WTC11 (cell line): ENCODE data around the gene LANCL2. TPM values are rescaled to one million over a fixed set of nuclear protein-coding genes. Genes with fewer than 3 reads are reported as not detected.

Source experiments
- ATAC-seq: fragments of 200-7000 bp; cut with Tn5 transposase; 2 replicates; pipeline ENCODE4 v1.10.0; 2021; ENCODE audit warnings: mild to moderate bottlenecking, moderate library complexity
- CTCF ChIA-PET: fragments of 300-600 bp; sonication (Branson Sonifier 250); formaldehyde crosslinking; loops from one replicate; lab custom pipeline; 2021; ENCODE audit warnings: antibody characterized with exemption; lab: Charles Lee
- POLR2A ChIA-PET: fragments of 350-600 bp; sonication (Branson Sonifier 250); formaldehyde crosslinking; loops from one replicate; lab custom pipeline; 2021; ENCODE audit warnings: antibody characterized with exemption; lab: Charles Lee
- DNase-seq: peaks from one replicate; pipeline ENCODE4 v3.0.0; 2021; ENCODE audit warnings: low spot score
- H3K27ac Mint-ChIP-seq: 2 replicates; pipeline ENCODE4 v1.8.0; 2021; ENCODE audit warnings: mixed read lengths
- H3K27me3 Mint-ChIP-seq: 2 replicates; pipeline ENCODE4 v1.8.0; 2021; ENCODE audit warnings: low read depth, mild to moderate bottlenecking, moderate library complexity, mixed read lengths
- H3K36me3 Mint-ChIP-seq: 2 replicates; pipeline ENCODE4 v1.8.0; 2021; ENCODE audit warnings: mixed read lengths
- H3K4me1 Mint-ChIP-seq: 2 replicates; pipeline ENCODE4 v1.8.0; 2022; ENCODE audit warnings: mixed read lengths
- H3K4me3 Mint-ChIP-seq: 2 replicates; pipeline ENCODE4 v1.8.0; 2021; ENCODE audit warnings: mild to moderate bottlenecking, moderate library complexity, mixed read lengths
- H3K9me3 Mint-ChIP-seq: 2 replicates; pipeline ENCODE4 v1.8.0; 2021; ENCODE audit warnings: mixed read lengths
- CBFB ChIP-seq: sonication (generic); formaldehyde crosslinking; IDR thresholded peaks from 2 replicates; pipeline ENCODE4 v1.8.1; 2022; ENCODE audit warnings: mild to moderate bottlenecking, low read depth, missing genetic modification reagents
- E2F5 ChIP-seq: sonication (generic); formaldehyde crosslinking; IDR thresholded peaks from 2 replicates; pipeline ENCODE4 v1.8.1; 2022; ENCODE audit warnings: mild to moderate bottlenecking, moderate library complexity, missing genetic modification reagents
- GTF2I ChIP-seq: fragments of 250-450 bp; sonication (Bioruptor Pico); conservative IDR thresholded peaks from 2 replicates; pipeline ENCODE4 v1.4.0; 2021; ENCODE audit warnings: mild to moderate bottlenecking
- NFE2L1 ChIP-seq: sonication (generic); formaldehyde crosslinking; IDR thresholded peaks from 2 replicates; pipeline ENCODE4 v1.8.1; 2023; ENCODE audit warnings: missing genetic modification reagents
- SMAD3 ChIP-seq: sonication (generic); formaldehyde crosslinking; IDR thresholded peaks from 2 replicates; pipeline ENCODE4 v1.8.0; 2022; ENCODE audit warnings: missing genetic modification reagents, mild to moderate bottlenecking, borderline replicate concordance
- USF1 ChIP-seq: sonication (generic); formaldehyde crosslinking; IDR thresholded peaks from 2 replicates; pipeline ENCODE4 v1.8.0; 2022; ENCODE audit warnings: mild to moderate bottlenecking, missing genetic modification reagents
- ZNF219 ChIP-seq: sonication (generic); formaldehyde crosslinking; IDR thresholded peaks from 2 replicates; pipeline ENCODE4 v1.8.0; 2023; ENCODE audit warnings: missing genetic modification reagents, mild to moderate bottlenecking, borderline replicate concordance
- ZNF232 ChIP-seq: sonication (generic); formaldehyde crosslinking; IDR thresholded peaks from 2 replicates; pipeline ENCODE4 v1.8.0; 2022; ENCODE audit warnings: mild to moderate bottlenecking, missing genetic modification reagents
- ZNF396 ChIP-seq: fragments of 250-450 bp; sonication (Bioruptor Pico); IDR thresholded peaks from 2 replicates; pipeline ENCODE4 v1.8.0; 2021; ENCODE audit warnings: mild to moderate bottlenecking, moderate library complexity, borderline replicate concordance
- ZNF425 ChIP-seq: fragments of 250-450 bp; sonication (Bioruptor Pico); conservative IDR thresholded peaks from 2 replicates; pipeline ENCODE4 v1.9.0; 2021; ENCODE audit warnings: mild to moderate bottlenecking
- total RNA-seq: library from RNA; stranded (reverse); gene quantifications from 3 replicates; pipeline ENCODE4 v1.2.3, GENCODE V29; 2021
- TF ChIP-seq, protein P1 (sequence below): sonication (generic); formaldehyde crosslinking; IDR thresholded peaks from 2 replicates; pipeline ENCODE4 v1.8.1; 2022; ENCODE audit warnings: missing genetic modification reagents, borderline replicate concordance
- TF ChIP-seq, protein P2 (sequence below): fragments of 250-450 bp; sonication (Bioruptor Pico); IDR thresholded peaks from 2 replicates; pipeline ENCODE4 v1.9.0; 2021; ENCODE audit warnings: mild to moderate bottlenecking
- TF ChIP-seq, protein P3 (sequence below): sonication (generic); formaldehyde crosslinking; IDR thresholded peaks from 2 replicates; pipeline ENCODE4 v1.8.0; 2023; ENCODE audit warnings: mild to moderate bottlenecking, missing genetic modification reagents

LANCL2 gene
- total RNA-seq, 1 experiment from 2014 or later, result 13.2 TPM

DNA sequence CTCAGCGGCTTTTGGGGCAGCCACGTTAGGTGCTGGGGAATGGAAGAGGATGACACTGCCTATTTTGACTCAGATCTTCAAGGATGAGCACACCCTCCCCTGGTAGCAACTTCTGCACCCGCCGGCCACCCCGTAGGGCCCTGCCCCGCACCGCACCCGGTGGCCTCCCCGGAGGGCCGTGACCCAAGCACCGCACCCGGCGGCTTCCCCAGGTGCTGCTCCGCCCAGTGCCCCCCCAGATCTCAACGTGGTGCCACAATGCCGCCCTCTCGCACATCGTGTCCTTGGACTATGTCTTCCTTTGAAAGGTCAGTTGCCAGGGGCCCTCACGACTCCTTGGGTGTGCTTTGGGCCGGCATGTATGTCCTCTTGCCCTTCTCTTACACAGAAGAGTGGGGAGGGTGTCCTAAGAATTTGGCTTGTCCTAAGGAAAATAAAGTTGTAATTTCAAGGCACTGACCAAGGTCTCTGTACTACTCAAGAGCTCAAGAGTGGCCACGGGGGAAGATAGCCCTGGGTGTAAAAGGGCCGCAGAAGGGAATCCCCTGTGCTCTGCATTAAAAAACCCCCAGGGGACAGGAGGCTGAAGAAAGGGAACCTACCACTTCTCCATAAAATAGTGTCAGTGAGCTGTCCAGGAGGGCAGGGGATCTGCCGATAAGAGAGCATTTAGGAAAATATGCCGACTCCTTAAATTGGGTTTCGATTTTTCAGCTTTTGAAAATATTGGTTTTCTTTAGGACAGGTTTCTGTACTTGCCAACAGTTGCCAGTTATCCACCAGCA is 1.6 kb upstream of the LANCL2 start:
- Mint-ChIP-seq H3K4me3 (no peak overlapping the region; the same call in 1 of the 2 replicates), H3K9me3 (no peaks in the 10 kb centered on the region), H3K27me3 (no peaks in the 10 kb centered on the region; the same call in 1 of the 2 replicates), H3K36me3 (peaks cover 5% of the 10 kb centered on the region), H3K27ac (0 out of 2 replicates have a peak overlapping the region, but pooled peaks have one; percentile 97), H3K4me1 (peaks cover 31% of the 10 kb centered on the region)
- TF ChIP-seq, protein P1, sequence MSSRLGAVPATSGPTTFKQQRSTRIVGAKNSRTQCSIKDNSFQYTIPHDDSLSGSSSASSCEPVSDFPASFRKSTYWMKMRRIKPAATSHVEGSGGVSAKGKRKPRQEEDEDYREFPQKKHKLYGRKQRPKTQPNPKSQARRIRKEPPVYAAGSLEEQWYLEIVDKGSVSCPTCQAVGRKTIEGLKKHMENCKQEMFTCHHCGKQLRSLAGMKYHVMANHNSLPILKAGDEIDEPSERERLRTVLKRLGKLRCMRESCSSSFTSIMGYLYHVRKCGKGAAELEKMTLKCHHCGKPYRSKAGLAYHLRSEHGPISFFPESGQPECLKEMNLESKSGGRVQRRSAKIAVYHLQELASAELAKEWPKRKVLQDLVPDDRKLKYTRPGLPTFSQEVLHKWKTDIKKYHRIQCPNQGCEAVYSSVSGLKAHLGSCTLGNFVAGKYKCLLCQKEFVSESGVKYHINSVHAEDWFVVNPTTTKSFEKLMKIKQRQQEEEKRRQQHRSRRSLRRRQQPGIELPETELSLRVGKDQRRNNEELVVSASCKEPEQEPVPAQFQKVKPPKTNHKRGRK (CRISPR knock-in tag), result no peak
- no peak for TF ChIP-seq NFE2L1 (CRISPR knock-in tag)
- no peak for TF ChIP-seq ZNF425 (CRISPR knock-in tag)
- no peak for TF ChIP-seq CBFB (CRISPR knock-in tag)
- ChIA-PET CTCF (interaction anchor here (0.7 to 1.0 kb wide), 2 partner anchors 28 to 240 kb away, joined by 3 to 4 read pairs; no protein-coding TSS in a partner anchor), POLR2A (no interaction called here)
- no peak for DNase-seq
- ATAC-seq, result no peak

- ChIA-PET CTCF (interaction anchor here (0.6 to 1.5 kb wide), 9 partner anchors 9 to 110 kb away, joined by 3 to 6 read pairs (median 4); no protein-coding TSS in a partner anchor), POLR2A (interaction anchor here (0.9 to 1.5 kb wide), 4 partner anchors 9 to 66 kb away, joined by 3 to 4 read pairs (median 3); no protein-coding TSS in a partner anchor)
- Mint-ChIP-seq H3K9me3 (no peaks in the 10 kb centered on the region), H3K4me3 (peak overlapping the region; percentile 96), H3K27ac (peak overlapping the region; percentile 96), H3K27me3 (no peaks in the 10 kb centered on the region; the same call in 1 of the 2 replicates), H3K4me1 (peaks cover 31% of the 10 kb centered on the region), H3K36me3 (peaks cover 5% of the 10 kb centered on the region)
- peak; percentile 82 for ATAC-seq
- peak; percentile 89 for DNase-seq
- TF ChIP-seq SMAD3 (CRISPR knock-in tag), result 0 out of 2 replicates have a peak, but pooled peaks have one; percentile 66
- no peak for TF ChIP-seq ZNF425 (CRISPR knock-in tag)
- peak; percentile 57 for TF ChIP-seq E2F5 (CRISPR knock-in tag)
- TF ChIP-seq USF1, result peak; percentile 29; the same call in 1 of the 2 replicates
- TF ChIP-seq, protein P1 (CRISPR knock-in tag), result no peak
- TF ChIP-seq, protein P2, sequence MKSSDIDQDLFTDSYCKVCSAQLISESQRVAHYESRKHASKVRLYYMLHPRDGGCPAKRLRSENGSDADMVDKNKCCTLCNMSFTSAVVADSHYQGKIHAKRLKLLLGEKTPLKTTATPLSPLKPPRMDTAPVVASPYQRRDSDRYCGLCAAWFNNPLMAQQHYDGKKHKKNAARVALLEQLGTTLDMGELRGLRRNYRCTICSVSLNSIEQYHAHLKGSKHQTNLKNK (CRISPR knock-in tag), result no peak
- no peak; the same call in 1 of the 2 replicates for TF ChIP-seq ZNF219
- no peak for TF ChIP-seq GTF2I (CRISPR knock-in tag)
- TF ChIP-seq, protein P3, sequence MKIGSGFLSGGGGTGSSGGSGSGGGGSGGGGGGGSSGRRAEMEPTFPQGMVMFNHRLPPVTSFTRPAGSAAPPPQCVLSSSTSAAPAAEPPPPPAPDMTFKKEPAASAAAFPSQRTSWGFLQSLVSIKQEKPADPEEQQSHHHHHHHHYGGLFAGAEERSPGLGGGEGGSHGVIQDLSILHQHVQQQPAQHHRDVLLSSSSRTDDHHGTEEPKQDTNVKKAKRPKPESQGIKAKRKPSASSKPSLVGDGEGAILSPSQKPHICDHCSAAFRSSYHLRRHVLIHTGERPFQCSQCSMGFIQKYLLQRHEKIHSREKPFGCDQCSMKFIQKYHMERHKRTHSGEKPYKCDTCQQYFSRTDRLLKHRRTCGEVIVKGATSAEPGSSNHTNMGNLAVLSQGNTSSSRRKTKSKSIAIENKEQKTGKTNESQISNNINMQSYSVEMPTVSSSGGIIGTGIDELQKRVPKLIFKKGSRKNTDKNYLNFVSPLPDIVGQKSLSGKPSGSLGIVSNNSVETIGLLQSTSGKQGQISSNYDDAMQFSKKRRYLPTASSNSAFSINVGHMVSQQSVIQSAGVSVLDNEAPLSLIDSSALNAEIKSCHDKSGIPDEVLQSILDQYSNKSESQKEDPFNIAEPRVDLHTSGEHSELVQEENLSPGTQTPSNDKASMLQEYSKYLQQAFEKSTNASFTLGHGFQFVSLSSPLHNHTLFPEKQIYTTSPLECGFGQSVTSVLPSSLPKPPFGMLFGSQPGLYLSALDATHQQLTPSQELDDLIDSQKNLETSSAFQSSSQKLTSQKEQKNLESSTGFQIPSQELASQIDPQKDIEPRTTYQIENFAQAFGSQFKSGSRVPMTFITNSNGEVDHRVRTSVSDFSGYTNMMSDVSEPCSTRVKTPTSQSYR (CRISPR knock-in tag), result peak; percentile 59; the same call in 1 of the 2 replicates
- 0 out of 2 replicates have a peak, but pooled peaks have one; percentile 34 for TF ChIP-seq ZNF232 (CRISPR knock-in tag)
- no peak for TF ChIP-seq ZNF396 (CRISPR knock-in tag)
Measured at GRCh38 chr7:55365675-55366460, 731 bp downstream of the LANCL2 start.
